ENCODE results near the gene MSH2.
"Not testable (repeated sequence)": the region's sequence is repeated elsewhere in the genome, so short reads cannot be mapped to it uniquely, and the experiment has no call there.

The MSH2 gene

GRCh38 chr2:47405757-47406156 lies 2.8 kb downstream of the MSH2 start:
- TF ChIP-seq CTCF (IDR thresholded peaks at IDR 0.05; ENCODE audit: borderline replicate concordance, control extremely low read depth, extremely low read depth, insufficient read depth, missing control alignments): no peak
- in situ Hi-C loops (cut with MboI; ENCODE audit: low sequenced_read_pairs, unreplicated experiment): no loop called here
- no peak for DNase-seq (ENCODE audit: low spot score)

DNA sequence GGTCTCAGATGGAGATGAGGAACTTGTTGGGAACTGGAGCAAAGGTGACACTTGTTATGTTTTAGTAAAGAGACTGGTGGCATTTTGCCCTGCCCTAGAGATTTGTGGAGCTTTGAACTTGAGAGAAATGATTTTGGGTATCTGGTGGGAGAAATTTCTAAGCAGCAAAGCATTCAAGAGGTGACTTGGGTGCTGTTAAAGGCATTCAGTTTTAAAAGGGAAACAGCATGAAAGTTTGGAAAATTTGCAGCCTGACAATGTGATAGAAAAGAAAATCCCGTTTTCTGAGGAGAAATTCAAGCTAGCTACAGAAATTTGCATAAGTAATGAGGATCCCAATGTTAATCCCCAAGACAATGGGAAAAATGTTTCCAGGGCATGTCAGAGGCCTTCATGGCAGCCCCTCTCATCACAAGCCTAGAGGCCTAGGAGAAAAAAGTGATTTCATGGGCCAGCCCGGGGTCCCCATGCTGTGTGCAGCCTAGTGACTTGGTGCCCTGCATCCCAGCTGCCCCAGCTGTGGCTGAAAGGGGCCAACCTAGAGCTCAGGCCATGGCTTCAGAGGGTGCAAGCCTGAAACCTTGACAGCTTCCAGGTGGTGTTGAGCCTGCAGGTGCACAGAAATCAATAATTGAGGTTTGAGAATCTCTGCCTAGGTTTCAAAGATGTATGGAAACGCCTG lies 3.8 kb downstream of the MSH2 start:
- in situ Hi-C loops (cut with MboI; ENCODE audit: low sequenced_read_pairs, unreplicated experiment); DNase-seq (ENCODE audit: low spot score): not testable (repeated sequence)

- DNase-seq (ENCODE audit: low spot score); in situ Hi-C loops (cut with MboI; ENCODE audit: low sequenced_read_pairs, unreplicated experiment): not testable (repeated sequence)
These were observed 5.0 kb downstream of the MSH2 start for GRCh38 chr2:47407976-47408375.

GRCh38 chr2:47414682-47415458 lies 11.9 kb downstream of the MSH2 start:
- no peak for TF ChIP-seq CTCF (IDR thresholded peaks at IDR 0.05; ENCODE audit: borderline replicate concordance, control extremely low read depth, extremely low read depth, insufficient read depth, missing control alignments)
- in situ Hi-C loops (cut with MboI; ENCODE audit: low sequenced_read_pairs, unreplicated experiment): no loop called here
- DNase-seq (ENCODE audit: low spot score): no peak

DNA sequence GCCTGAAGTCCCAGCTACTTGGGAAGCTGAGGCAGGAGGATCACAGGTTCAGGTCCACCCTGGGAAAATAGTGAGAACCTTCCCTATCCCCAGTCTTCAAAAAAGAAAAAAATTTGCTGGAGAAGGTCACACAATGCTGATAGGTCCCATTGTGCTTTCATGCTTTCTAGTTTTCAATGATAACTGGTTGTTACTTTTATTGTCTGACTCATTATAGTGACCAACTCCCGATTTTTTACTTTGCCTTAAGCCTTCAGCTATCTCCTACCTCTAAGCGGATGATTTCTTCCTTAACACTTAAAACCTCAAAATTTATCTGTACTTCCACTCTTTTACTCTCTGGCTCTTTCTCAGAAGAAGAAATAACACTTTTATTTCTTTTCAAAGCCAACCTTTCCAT lies 17.3 kb downstream of the MSH2 start:
- no peak for TF ChIP-seq CTCF (IDR thresholded peaks at IDR 0.05; ENCODE audit: borderline replicate concordance, control extremely low read depth, extremely low read depth, insufficient read depth, missing control alignments)

GRCh38 chr2:47420683-47421082 lies 17.7 kb downstream of the MSH2 start:
- DNase-seq (ENCODE audit: low spot score); in situ Hi-C loops (cut with MboI; ENCODE audit: low sequenced_read_pairs, unreplicated experiment): not testable (repeated sequence)

More for the DNA sequence above, 17.3 kb downstream of the MSH2 start:
- DNase-seq (ENCODE audit: low spot score): no peak
- in situ Hi-C loops (cut with MboI; ENCODE audit: low sequenced_read_pairs, unreplicated experiment): no loop called here

DNA sequence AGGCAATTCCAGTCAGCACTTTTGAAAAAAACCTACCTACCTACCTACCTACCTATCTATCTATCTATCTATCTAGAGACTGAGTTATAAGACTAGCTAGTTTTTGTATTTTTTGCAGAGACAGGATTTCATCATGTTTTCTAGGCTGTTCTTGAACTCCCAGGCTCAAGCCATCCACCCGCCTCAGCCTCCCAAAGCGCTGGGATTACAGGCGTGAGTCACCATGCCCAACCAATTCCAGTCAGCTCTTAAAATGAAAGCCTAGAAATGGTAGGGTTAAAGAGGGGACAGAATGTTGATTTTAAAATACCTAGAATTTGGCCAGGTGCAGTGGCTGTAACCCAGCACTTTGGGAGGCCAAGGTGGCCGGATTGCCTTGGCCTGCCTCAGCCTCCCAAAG lies 19.1 kb downstream of the MSH2 start:
- in situ Hi-C loops (cut with MboI; ENCODE audit: low sequenced_read_pairs, unreplicated experiment): no loop called here
- TF ChIP-seq CTCF (IDR thresholded peaks at IDR 0.05; ENCODE audit: borderline replicate concordance, control extremely low read depth, extremely low read depth, insufficient read depth, missing control alignments): no peak

DNA sequence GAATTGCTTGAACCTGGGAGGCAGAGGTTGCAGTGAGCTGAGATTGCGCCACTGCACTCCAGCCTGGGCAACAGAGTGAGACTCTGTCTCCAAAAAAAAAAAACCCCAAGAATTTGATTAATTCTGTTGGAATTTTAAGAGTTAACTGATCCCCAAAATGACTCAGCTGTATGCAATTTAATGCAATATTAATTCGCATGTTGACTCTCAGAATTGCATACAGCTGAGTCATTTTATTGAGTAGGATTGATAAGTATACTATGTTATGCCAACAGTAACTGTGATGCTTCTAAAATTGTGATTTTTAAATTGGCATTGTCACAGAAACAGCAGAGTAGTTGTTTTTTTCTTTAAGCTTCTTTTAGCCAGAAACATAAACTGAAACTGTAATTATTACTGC lies 19.6 kb downstream of the MSH2 start:
- DNase-seq (ENCODE audit: low spot score): no peak
- in situ Hi-C loops (cut with MboI; ENCODE audit: low sequenced_read_pairs, unreplicated experiment): no loop called here
- TF ChIP-seq CTCF (IDR thresholded peaks at IDR 0.05; ENCODE audit: borderline replicate concordance, control extremely low read depth, extremely low read depth, insufficient read depth, missing control alignments): no peak

More for the DNA sequence above, 19.1 kb downstream of the MSH2 start:
- no peak for DNase-seq (ENCODE audit: low spot score)
